ENCODE results near the gene SPATC1L. TPM values are rescaled to one million over a fixed set of nuclear protein-coding genes. Genes with fewer than 3 reads are reported as not detected.

The SPATC1L gene
- total and polyA plus RNA-seq, 2 of the 8 experiments (the other 6 are each of a cell fraction or from before 2014, with no cell fraction given) = 24.9 to 50.0 TPM

- no peak for TF ChIP-seq HDAC6 (IDR thresholded peaks at IDR 0.05; ENCODE audit: low read depth, low read length)
- no peak for TF ChIP-seq ATF2 (IDR thresholded peaks at IDR 0.05; ENCODE audit: low read length)
- no peak for TF ChIP-seq CTBP2 (IDR thresholded peaks at IDR 0.05; ENCODE audit: borderline replicate concordance, insufficient read depth, insufficient read length, low read length)
- no peak for TF ChIP-seq KDM5A (IDR thresholded peaks at IDR 0.05; ENCODE audit: low read length)
- TF ChIP-seq TEAD4 (IDR thresholded peaks at IDR 0.05; ENCODE audit: low read depth, low read length) = no peak
These were observed 72.2 kb downstream of the SPATC1L start (continued) for GRCh38 chr21:46111857-46112724.
